Measurements from ENCODE around the gene TTC5.
"Not testable (repeated sequence)": the region's sequence is repeated elsewhere in the genome, so short reads cannot be mapped to it uniquely, and the experiment has no call there.

The TTC5 gene

GRCh38 chr14:20306079-20306423, 300 bp upstream of the TTC5 start:
- DNase-seq (ENCODE audit: low spot score) = no peak
- no peak for FAIRE-seq

- FAIRE-seq = no peak
- no peak for DNase-seq (ENCODE audit: low spot score)
Observed at GRCh38 chr14:20302042-20302755, 3.6 kb downstream of the TTC5 start.

- no peak for FAIRE-seq
- no peak for DNase-seq (ENCODE audit: low spot score)
Observed at GRCh38 chr14:20295067-20295466, 10.7 kb downstream of the TTC5 start.

GRCh38 chr14:20294636-20295035, 11.1 kb downstream of the TTC5 start:
- FAIRE-seq (no peak), DNase-seq (ENCODE audit: low spot score) (no peak)

- not testable (repeated sequence) for FAIRE-seq; DNase-seq (ENCODE audit: low spot score)
Observed at GRCh38 chr14:20281998-20282397, 23.8 kb downstream of the TTC5 start.

- FAIRE-seq; DNase-seq (ENCODE audit: low spot score): not testable (repeated sequence)
Observed at GRCh38 chr14:20280265-20280664, 25.5 kb downstream of the TTC5 start.

- no peak for FAIRE-seq
Observed at GRCh38 chr14:20278414-20278813, 27.3 kb downstream of the TTC5 start.

GRCh38 chr14:20277409-20277808, 28.3 kb downstream of the TTC5 start:
- no peak for FAIRE-seq
- no peak for DNase-seq (ENCODE audit: low spot score)

More at GRCh38 chr14:20278414-20278813, 27.3 kb downstream of the TTC5 start:
- peak; percentile 38 for DNase-seq (ENCODE audit: low spot score)

- DNase-seq (ENCODE audit: low spot score) (no peak), FAIRE-seq (no peak)
Observed at GRCh38 chr14:20274062-20274461, 31.7 kb downstream of the TTC5 start.

GRCh38 chr14:20264361-20264760, 41.4 kb downstream of the TTC5 start:
- FAIRE-seq; DNase-seq (ENCODE audit: low spot score): not testable (repeated sequence)

- DNase-seq (ENCODE audit: low spot score) = peak; percentile 38
Observed at GRCh38 chr14:20262642-20263128, 43.1 kb downstream of the TTC5 start.

GRCh38 chr14:20247646-20248246, 58.0 kb downstream of the TTC5 start:
- no peak for FAIRE-seq
- DNase-seq (ENCODE audit: low spot score) = peak; percentile 46

More at GRCh38 chr14:20262642-20263128, 43.1 kb downstream of the TTC5 start:
- no peak for FAIRE-seq
